Transverse colon (tissue), 4 donors: Measurements from ENCODE around the gene CLMN. TPM values are rescaled to one million over a fixed set of nuclear protein-coding genes. Genes with fewer than 3 reads are reported as not detected.

ENCODE experiments used
- DNase-seq: peaks from one replicate; pipeline ENCODE4 v3.0.0-alpha.2; 2019
- H3K27ac ChIP-seq, 4 donors: fragments of 200-600 bp; sonication (generic); 2 replicates each; pipeline ENCODE4 v1.5.1; 2016 to 2018; ENCODE audit warnings: inconsistent platforms in 4 of 4
- H3K27me3 ChIP-seq: fragments of 200-600 bp; sonication (generic); 2 replicates; pipeline ENCODE4 v1.5.1; 2017; ENCODE audit warnings: inconsistent platforms
- H3K36me3 ChIP-seq, 4 donors: fragments of 200-600 bp; sonication (generic); 2 replicates each; pipeline ENCODE4 v1.5.1; 2017 to 2019; ENCODE audit warnings: inconsistent platforms in 4 of 4
- H3K4me1 ChIP-seq, 4 donors: fragments of 200-600 bp; sonication (generic); 2 replicates each; pipeline ENCODE4 v1.5.1; 2017 to 2020; ENCODE audit warnings: inconsistent platforms in 4 of 4
- H3K4me3 ChIP-seq, 4 donors: fragments of 200-600 bp; sonication (generic); 1 replicate in 1 of 4; 2 replicates in 3 of 4; pipeline versions ENCODE4 v1.5.1 to v1.6.1; 2017 to 2019; ENCODE audit warnings: inconsistent platforms in 4 of 4
- H3K9me3 ChIP-seq, 2 donors: fragments of 200-600 bp; sonication (generic); 2 replicates each; pipeline ENCODE4 v1.5.1; 2017 to 2019; ENCODE audit warnings: inconsistent platforms in 2 of 2
- CTCF ChIP-seq, 5 experiments: fragments of 200-600 bp in 3 of 5; fragments of 450-650 bp in 2 of 5; sonication (generic) in 3 of 5; IDR thresholded peaks; 1 replicate in 2 of 5; 2 replicates in 3 of 5; pipeline ENCODE4 v1.5.1; 2016 to 2017; ENCODE audit warnings: antibody characterized with exemption in 5 of 5, inconsistent platforms in 3 of 5, mild to moderate bottlenecking in 2 of 5, moderate library complexity in 1 of 5
- EP300 ChIP-seq: sonication (generic); formaldehyde crosslinking; IDR thresholded peaks from one replicate; pipeline ENCODE4 v1.6.1; 2017; ENCODE audit warnings: antibody characterized with exemption, low read depth
- POLR2A ChIP-seq: fragments of 450-650 bp; IDR thresholded peaks from one replicate; pipeline ENCODE4 v1.6.1; 2016; ENCODE audit warnings: antibody characterized with exemption, mild to moderate bottlenecking, moderate library complexity
- POLR2AphosphoS5 ChIP-seq, 3 donors: sonication (generic); formaldehyde crosslinking; IDR thresholded peaks; one replicate each; pipeline ENCODE4 v1.6.1; 2016; ENCODE audit warnings: antibody characterized with exemption in 3 of 3
- WGBS, 2 donors: methylation state at CpG; one replicate each; pipeline ENCODE4 v1.1.5; 2018; ENCODE audit warnings: low coverage in 1 of 2; 5-methylcytosine and 5-hydroxymethylcytosine counted together
- in situ Hi-C, 4 donors: fragments of 200-750 bp; cut with MboI; loops; one replicate each; pipeline versions ENCODE4 v1.15.0 to v1.15.1; 2017; ENCODE audit warnings: low sequenced_read_pairs in 3 of 4, low pct_ligation_motif_present in 1 of 4, low pct_unique_long_range_greater_than_20kb in 1 of 4
- intact Hi-C: fragments of 100-400 bp; cut with DNase I; formaldehyde crosslinking; loops from one replicate; pipeline ENCODE4 v1.15.1; 2023; ENCODE audit warnings: low total_unique reads
- total RNA-seq, 4 donors: library from RNA; depleted of rRNA; stranded (reverse); fragments of >200 nt; gene quantifications; one replicate each; pipeline ENCODE4 v1.1.0, GENCODE V29; 2016

The CLMN gene
- total RNA-seq, 4 donors from 2014 or later = 71.1 to 118 (median 90.1) TPM

- Histone ChIP-seq H3K27me3 (no peaks in the 10 kb centered on the region), H3K9me3 (no peaks in the 10 kb centered on the region), H3K4me1 (peaks cover 18 to 63% (median 45%) of the 10 kb centered on the region in 4 donors), H3K36me3 (no peaks in the 10 kb centered on the region), H3K27ac (peak overlapping the region; percentile 54 to 81 (median 74)), H3K4me3 (no peak overlapping the region)
- peak; percentile 67 for DNase-seq
- no peak for TF ChIP-seq CTCF (IDR thresholded peaks at IDR 0.05)
- TF ChIP-seq EP300 = no peak
- TF ChIP-seq POLR2AphosphoS5 (IDR thresholded peaks at IDR 0.05) = no peak
- WGBS, 2 donors = 45 to 60% methylated on average over 1 to 8 of the region's 8 CpGs
- in situ Hi-C loops (no loop called here), intact Hi-C loops (no loop called here)
Observed at GRCh38 chr14:95234426-95234825, 85.3 kb downstream of the CLMN start.

GRCh38 chr14:95233702-95234241 is 85.9 kb downstream of the CLMN start:
- in situ Hi-C loops (no loop called here), intact Hi-C loops (no loop called here)
- Histone ChIP-seq H3K27ac (peak overlapping the region; percentile 54 to 81 (median 74)), H3K36me3 (no peaks in the 10 kb centered on the region), H3K27me3 (no peaks in the 10 kb centered on the region), H3K9me3 (no peaks in the 10 kb centered on the region), H3K4me1 (peaks cover 18 to 63% (median 45%) of the 10 kb centered on the region in 4 donors), H3K4me3 (no peak overlapping the region)
- 67 to 75% methylated on average over 1 to 9 of the region's 9 CpGs for WGBS, 2 donors
- no peak for TF ChIP-seq EP300
- TF ChIP-seq CTCF (IDR thresholded peaks at IDR 0.05) = no peak
- no peak for TF ChIP-seq POLR2A
- DNase-seq = peak; percentile 61

GRCh38 chr14:95232894-95233584 is 86.7 kb downstream of the CLMN start:
- no peaks in the 10 kb centered on the region for H3K36me3 ChIP-seq
- in situ Hi-C loops (no loop called here), intact Hi-C loops (no loop called here)
- H3K4me1 ChIP-seq = peaks cover 18 to 60% (median 43%) of the 10 kb centered on the region in 4 donors
- TF ChIP-seq EP300 (no peak), POLR2AphosphoS5 (IDR thresholded peaks at IDR 0.05) (no peak), CTCF (IDR thresholded peaks at IDR 0.05) (no peak), POLR2A (no peak)
- H3K27ac ChIP-seq = peak overlapping the region; percentile 60 to 81 (median 74)
- H3K9me3 ChIP-seq = no peaks in the 10 kb centered on the region
- no peak for DNase-seq
- whole genome bisulfite sequencing, 2 donors = 43 to 51% methylated on average over 3 of the region's 3 CpGs
- no peak overlapping the region for H3K4me3 ChIP-seq
- H3K27me3 ChIP-seq = no peaks in the 10 kb centered on the region

GRCh38 chr14:95231966-95232633 is 87.6 kb downstream of the CLMN start:
- WGBS, 2 donors = 39 to 40% methylated on average over 2 to 12 of the region's 12 CpGs
- Histone ChIP-seq H3K36me3 (no peaks in the 10 kb centered on the region), H3K4me3 (no peak overlapping the region), H3K27me3 (no peaks in the 10 kb centered on the region), H3K27ac (peak overlapping the region; percentile 60 to 81 (median 74)), H3K9me3 (no peaks in the 10 kb centered on the region), H3K4me1 (peaks cover 18 to 53% (median 35%) of the 10 kb centered on the region in 4 donors)
- intact Hi-C loops (no loop called here), in situ Hi-C loops (no loop called here)
- DNase-seq = peak; percentile 56
- TF ChIP-seq POLR2AphosphoS5 (IDR thresholded peaks at IDR 0.05) (no peak), CTCF (IDR thresholded peaks at IDR 0.05) (no peak), EP300 (no peak), POLR2A (no peak)
